Fibroblast of lung (primary cell): ENCODE measurements around the gene POLR1A. TPM values are rescaled to one million over a fixed set of nuclear protein-coding genes. Genes with fewer than 3 reads are reported as not detected.

ENCODE experiments used
- DNase-seq, 2 donors: peaks; one replicate each; pipeline versions ENCODE4 v3.0.0 to v3.0.0-alpha.2; 2010; ENCODE audit warnings: low read depth in 2 of 2
- H2AFZ ChIP-seq: 2 replicates; pipeline ENCODE4 v1.5.1; 2012; ENCODE audit warnings: low read length, control low read depth, inconsistent platforms
- H3K27ac ChIP-seq: 2 replicates; pipeline ENCODE4 v1.5.1; 2011; ENCODE audit warnings: low read length, control low read depth; ENCODE audit not compliant: insufficient read depth
- H3K27me3 ChIP-seq: 2 replicates; pipeline ENCODE4 v1.5.1; 2011; ENCODE audit warnings: mild to moderate bottlenecking, low read length; ENCODE audit not compliant: control insufficient read depth, insufficient read depth
- H3K36me3 ChIP-seq: 2 replicates; pipeline ENCODE4 v1.5.1; 2011; ENCODE audit warnings: low read length; ENCODE audit not compliant: control insufficient read depth, insufficient read depth
- H3K4me1 ChIP-seq: 2 replicates; pipeline ENCODE4 v1.5.1; 2011; ENCODE audit warnings: low read length; ENCODE audit not compliant: control insufficient read depth, insufficient read depth; ENCODE audit errors: extremely low read depth
- H3K4me2 ChIP-seq: 2 replicates; pipeline ENCODE4 v1.5.1; 2011; ENCODE audit warnings: low read length, control low read depth; ENCODE audit not compliant: insufficient read depth; ENCODE audit errors: extremely low read depth
- H3K4me3 ChIP-seq, 4 experiments: fragments of 200-600 bp in 1 of 4; sonication (generic) in 1 of 4; replicated peaks in 1 of 4; 2 replicates each; pipeline ENCODE4 v1.5.1; 2011 to 2016; ENCODE audit warnings: low read length in 4 of 4, low read depth in 3 of 4, mild to moderate bottlenecking in 3 of 4, control low read depth in 2 of 4, inconsistent platforms in 1 of 4, mixed read lengths in 1 of 4; ENCODE audit not compliant: insufficient read depth in 1 of 4; ENCODE audit errors: control extremely low read depth in 1 of 4
- H3K79me2 ChIP-seq: 2 replicates; pipeline ENCODE4 v1.5.1; 2012; ENCODE audit warnings: mild to moderate bottlenecking, low read length, inconsistent platforms; ENCODE audit not compliant: control insufficient read depth, insufficient read depth
- H3K9ac ChIP-seq: 2 replicates; pipeline ENCODE4 v1.5.1; 2011; ENCODE audit warnings: mild to moderate bottlenecking, low read length, control low read depth; ENCODE audit not compliant: insufficient read depth
- H3K9me3 ChIP-seq: 2 replicates; pipeline ENCODE4 v1.5.1; 2012; ENCODE audit warnings: low read depth, low read length; ENCODE audit not compliant: control insufficient read depth, insufficient read depth
- H4K20me1 ChIP-seq: 2 replicates; pipeline ENCODE4 v1.5.1; 2011; ENCODE audit warnings: low read length; ENCODE audit not compliant: control insufficient read depth, insufficient read depth; ENCODE audit errors: extremely low read depth
- CTCF ChIP-seq, 2 donors: IDR thresholded peaks in 1 of 2; conservative IDR thresholded peaks in 1 of 2; 1 replicate in 1 of 2; 2 replicates in 1 of 2; pipeline ENCODE4 v1.5.1; 2011 to 2012; ENCODE audit warnings: low read length in 2 of 2, control low read depth in 1 of 2, inconsistent platforms in 1 of 2, low read depth in 1 of 2, mild to moderate bottlenecking in 1 of 2
- EZH2 ChIP-seq: IDR thresholded peaks from 2 replicates; pipeline ENCODE4 v1.5.1; 2012; ENCODE audit warnings: low read length, control low read depth, mild to moderate bottlenecking; ENCODE audit errors: missing control alignments
- polyA plus RNA-seq, 2 donors: library from polyadenylated mRNA; depleted of rRNA in 1 of 2; stranded (reverse) in 1 of 2; unstranded in 1 of 2; fragments of >200 nt; gene quantifications; 2 replicates each; pipeline ENCODE4 v1.2.1, GENCODE V29; 2011 to 2012; ENCODE audit warnings: missing spikeins in 1 of 2
- total RNA-seq: library from RNA; depleted of rRNA; stranded (reverse); fragments of >200 nt; gene quantifications from 2 replicates; pipeline ENCODE4 v1.2.1, GENCODE V29; 2014

The POLR1A gene
- total and polyA plus RNA-seq, 2 donors (not counting 1 experiment from before 2014, with no cell fraction given), result 9.4 to 9.9 TPM

- peaks cover 26% of the 10 kb centered on the region for H3K36me3 ChIP-seq
- TF ChIP-seq CTCF (conservative IDR thresholded peaks at IDR 0.05 in 1 of 2, IDR thresholded peaks at IDR 0.05 in 1 of 2; ENCODE audit: low read depth in 1 of 2, low read length in 2 of 2) (no peak), EZH2 (no peak)
- H3K4me2 ChIP-seq, result no peak overlapping the region
- no peaks in the 10 kb centered on the region for H4K20me1 ChIP-seq
- no peak for DNase-seq
- no peak overlapping the region for H2AFZ ChIP-seq
- H3K4me3 ChIP-seq, result no peak overlapping the region
- no peaks in the 10 kb centered on the region for H3K4me1 ChIP-seq
- H3K9ac ChIP-seq, result no peak overlapping the region
- H3K79me2 ChIP-seq, result no peaks in the 10 kb centered on the region
- no peaks in the 10 kb centered on the region for H3K27me3 ChIP-seq
- H3K27ac ChIP-seq, result no peak overlapping the region
- no peaks in the 10 kb centered on the region for H3K9me3 ChIP-seq
Observed at GRCh38 chr2:86044614-86045013, 61.1 kb downstream of the POLR1A start.

- Histone ChIP-seq H3K27me3 (no peaks in the 10 kb centered on the region), H3K4me1 (no peaks in the 10 kb centered on the region), H3K36me3 (peaks cover 27% of the 10 kb centered on the region)
Observed at GRCh38 chr2:86044045-86044444, 61.6 kb downstream of the POLR1A start.

More at GRCh38 chr2:86044045-86044444, 61.6 kb downstream of the POLR1A start:
- DNase-seq, result no peak
- Histone ChIP-seq H3K4me2 (no peak overlapping the region), H3K9ac (no peak overlapping the region), H3K79me2 (no peaks in the 10 kb centered on the region), H3K27ac (no peak overlapping the region), H3K4me3 (no peak overlapping the region), H2AFZ (no peak overlapping the region), H4K20me1 (no peaks in the 10 kb centered on the region), H3K9me3 (no peaks in the 10 kb centered on the region)
- TF ChIP-seq CTCF (conservative IDR thresholded peaks at IDR 0.05 in 1 of 2, IDR thresholded peaks at IDR 0.05 in 1 of 2; ENCODE audit: low read depth in 1 of 2, low read length in 2 of 2), result no peak
- no peak for TF ChIP-seq EZH2
